ENCODE measurements around the gene BOLL. TPM values are rescaled to one million over a fixed set of nuclear protein-coding genes. Genes with fewer than 3 reads are reported as not detected.
A peak's percentile ranks its signal among the peaks of the same experiment; 100 is the strongest.

The BOLL gene
- polyA plus RNA-seq, 1 donor from 2014 or later = not detected

GRCh38 chr2:197777823-197778407, 7.2 kb downstream of the BOLL start:
- TF ChIP-seq EP300 (conservative IDR thresholded peaks at IDR 0.05; ENCODE audit: poor library complexity, severe bottlenecking) = no peak
- no peak for TF ChIP-seq TAF1 (IDR thresholded peaks at IDR 0.05; ENCODE audit: low read depth)
- no peak for TF ChIP-seq REST (IDR thresholded peaks at IDR 0.05; ENCODE audit: borderline replicate concordance)
- no peak for TF ChIP-seq POLR2AphosphoS5 (IDR thresholded peaks at IDR 0.05)
- TF ChIP-seq, protein P1, sequence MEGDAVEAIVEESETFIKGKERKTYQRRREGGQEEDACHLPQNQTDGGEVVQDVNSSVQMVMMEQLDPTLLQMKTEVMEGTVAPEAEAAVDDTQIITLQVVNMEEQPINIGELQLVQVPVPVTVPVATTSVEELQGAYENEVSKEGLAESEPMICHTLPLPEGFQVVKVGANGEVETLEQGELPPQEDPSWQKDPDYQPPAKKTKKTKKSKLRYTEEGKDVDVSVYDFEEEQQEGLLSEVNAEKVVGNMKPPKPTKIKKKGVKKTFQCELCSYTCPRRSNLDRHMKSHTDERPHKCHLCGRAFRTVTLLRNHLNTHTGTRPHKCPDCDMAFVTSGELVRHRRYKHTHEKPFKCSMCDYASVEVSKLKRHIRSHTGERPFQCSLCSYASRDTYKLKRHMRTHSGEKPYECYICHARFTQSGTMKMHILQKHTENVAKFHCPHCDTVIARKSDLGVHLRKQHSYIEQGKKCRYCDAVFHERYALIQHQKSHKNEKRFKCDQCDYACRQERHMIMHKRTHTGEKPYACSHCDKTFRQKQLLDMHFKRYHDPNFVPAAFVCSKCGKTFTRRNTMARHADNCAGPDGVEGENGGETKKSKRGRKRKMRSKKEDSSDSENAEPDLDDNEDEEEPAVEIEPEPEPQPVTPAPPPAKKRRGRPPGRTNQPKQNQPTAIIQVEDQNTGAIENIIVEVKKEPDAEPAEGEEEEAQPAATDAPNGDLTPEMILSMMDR (IDR thresholded peaks at IDR 0.05; ENCODE audit: poor library complexity, severe bottlenecking) = peak; percentile 81
- no peak for TF ChIP-seq EZH2 (IDR thresholded peaks at IDR 0.05; ENCODE audit: borderline replicate concordance, insufficient read depth, low read length, poor library complexity, severe bottlenecking)
- no peak for TF ChIP-seq MXI1 (conservative IDR thresholded peaks at IDR 0.05; ENCODE audit: poor library complexity, severe bottlenecking)
- peak; percentile 88 for TF ChIP-seq RAD21 (conservative IDR thresholded peaks at IDR 0.05)
- peak; percentile 85 for TF ChIP-seq SMC3 (conservative IDR thresholded peaks at IDR 0.05; ENCODE audit: poor library complexity)
- Histone ChIP-seq H3K4me2 (ENCODE audit: low read length) (no peak overlapping the region), H3K9ac (ENCODE audit: low read length) (no peak overlapping the region), H3K27me3 (ENCODE audit: insufficient read depth, low read depth, low read length) (no peaks in the 10 kb centered on the region), H3K79me2 (replicated peaks; ENCODE audit: insufficient read depth, low read length) (no peaks in the 10 kb centered on the region), H2AFZ (ENCODE audit: low read depth, low read length) (no peak overlapping the region), H4K20me1 (ENCODE audit: insufficient read depth) (no peaks in the 10 kb centered on the region), H3K4me3 (ENCODE audit: low read length) (no peak overlapping the region), H3F3A (ENCODE audit: insufficient read depth, low read length, poor library complexity, severe bottlenecking) (no peaks in the 10 kb centered on the region), H3K9me3 (ENCODE audit: low read length) (no peaks in the 10 kb centered on the region), H3K27ac (ENCODE audit: low read length) (no peak overlapping the region), H3K9me2 (ENCODE audit: insufficient read depth, low read length) (no peaks in the 10 kb centered on the region), H3K36me3 (ENCODE audit: insufficient read depth, low read length) (no peaks in the 10 kb centered on the region)

DNA sequence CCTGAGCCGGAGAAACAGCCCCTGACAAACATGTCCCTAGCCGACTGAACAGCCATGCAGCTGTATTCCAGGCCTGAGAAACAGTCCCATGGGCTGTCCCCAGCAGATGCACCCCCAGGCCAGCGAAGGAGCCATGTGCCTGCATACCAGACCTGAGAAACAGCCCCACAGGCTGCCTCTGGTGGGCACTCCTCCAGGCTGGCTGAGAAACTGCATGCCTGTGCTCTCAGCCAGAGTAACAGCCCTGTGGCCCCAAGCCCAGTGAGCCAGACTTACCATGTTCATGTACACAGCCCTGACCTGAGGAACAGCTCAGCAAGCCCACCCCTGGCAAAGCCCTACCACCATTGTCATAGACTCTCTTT, 24.8 kb downstream of the BOLL start:
- no peak overlapping the region for H3K27ac ChIP-seq (ENCODE audit: low read length)
- H3K4me2 ChIP-seq (ENCODE audit: low read length) = no peak overlapping the region
- H3K79me2 ChIP-seq (replicated peaks; ENCODE audit: insufficient read depth, low read length) = no peaks in the 10 kb centered on the region
- H3F3A ChIP-seq (ENCODE audit: insufficient read depth, low read length, poor library complexity, severe bottlenecking) = no peaks in the 10 kb centered on the region
- H4K20me1 ChIP-seq (ENCODE audit: insufficient read depth) = no peaks in the 10 kb centered on the region
- H3K9ac ChIP-seq (ENCODE audit: low read length) = no peak overlapping the region
- H3K27me3 ChIP-seq (ENCODE audit: insufficient read depth, low read depth, low read length) = no peaks in the 10 kb centered on the region
- H3K9me2 ChIP-seq (ENCODE audit: insufficient read depth, low read length) = no peaks in the 10 kb centered on the region
- no peak overlapping the region for H2AFZ ChIP-seq (ENCODE audit: low read depth, low read length)
- TF ChIP-seq REST (IDR thresholded peaks at IDR 0.05; ENCODE audit: borderline replicate concordance) (no peak), TAF1 (IDR thresholded peaks at IDR 0.05; ENCODE audit: low read depth) (no peak), SMC3 (conservative IDR thresholded peaks at IDR 0.05; ENCODE audit: poor library complexity) (no peak), MXI1 (conservative IDR thresholded peaks at IDR 0.05; ENCODE audit: poor library complexity, severe bottlenecking) (no peak), EZH2 (IDR thresholded peaks at IDR 0.05; ENCODE audit: borderline replicate concordance, insufficient read depth, low read length, poor library complexity, severe bottlenecking) (no peak), POLR2AphosphoS5 (IDR thresholded peaks at IDR 0.05) (no peak), RAD21 (conservative IDR thresholded peaks at IDR 0.05) (no peak), EP300 (conservative IDR thresholded peaks at IDR 0.05; ENCODE audit: poor library complexity, severe bottlenecking) (no peak)
- TF ChIP-seq, protein P1 (IDR thresholded peaks at IDR 0.05; ENCODE audit: poor library complexity, severe bottlenecking) = no peak
- no peak overlapping the region for H3K4me3 ChIP-seq (ENCODE audit: low read length)
- H3K36me3 ChIP-seq (ENCODE audit: insufficient read depth, low read length) = no peaks in the 10 kb centered on the region
- no peaks in the 10 kb centered on the region for H3K9me3 ChIP-seq (ENCODE audit: low read length)
